ENCODE measurements around the gene ST3GAL3. TPM values are rescaled to one million over a fixed set of nuclear protein-coding genes. Genes with fewer than 3 reads are reported as not detected.

ST3GAL3 gene
- total and polyA plus RNA-seq, 3 experiments from 2014 or later = 9.7 to 10.1 (median 9.7) TPM

DNA sequence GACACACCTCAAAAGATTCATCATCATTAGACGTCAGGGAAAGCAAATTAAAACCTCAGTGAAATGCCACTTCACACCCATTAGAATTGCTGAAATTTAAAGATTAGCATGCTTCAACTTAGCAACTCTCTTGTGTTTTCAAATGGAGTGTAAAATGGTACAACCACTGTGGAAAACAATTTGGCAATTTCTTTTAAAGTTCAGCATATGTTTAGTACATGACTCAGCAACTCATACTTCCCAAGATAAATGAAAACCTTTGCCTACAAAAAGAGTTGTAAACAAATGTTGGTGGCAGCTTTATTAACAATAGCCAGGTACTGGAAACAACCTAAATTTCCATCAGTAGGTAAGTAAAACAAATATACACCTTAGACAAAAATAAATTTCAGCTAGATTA, 42.7 kb downstream of the ST3GAL3 start:
- no peak overlapping the region for H3K27ac ChIP-seq (ENCODE audit: low read depth, low read length)
- no peaks in the 10 kb centered on the region for H3K9me3 Mint-ChIP-seq
- DNase-seq = no peak
- no peaks in the 10 kb centered on the region for H3K27me3 Mint-ChIP-seq
- no peaks in the 10 kb centered on the region for H3K27me3 ChIP-seq (ENCODE audit: insufficient read depth, low read length, poor library complexity, severe bottlenecking)
- H3K4me1 ChIP-seq (ENCODE audit: insufficient read depth, low read length) = no peaks in the 10 kb centered on the region
- POLR2A ChIA-PET = no interaction called here
- H3K4me1 Mint-ChIP-seq = no peaks in the 10 kb centered on the region
- H3K4me3 ChIP-seq (ENCODE audit: low read length) = no peak overlapping the region
- CTCF ChIA-PET = interaction anchor here (1.2 kb wide), 1 partner anchor 185 kb away, joined by 5 read pairs; no protein-coding TSS in a partner anchor
- H3K36me3 Mint-ChIP-seq = peaks cover 1 to 22% (median 6%) of the 10 kb centered on the region in 3 donors
- H3K36me3 ChIP-seq (ENCODE audit: insufficient read depth, low read length) = no peaks in the 10 kb centered on the region
- no peaks in the 10 kb centered on the region for H3K9me3 ChIP-seq (ENCODE audit: low read length)
- no peak overlapping the region for H3K4me3 Mint-ChIP-seq
- H3K27ac Mint-ChIP-seq = no peak overlapping the region

DNA sequence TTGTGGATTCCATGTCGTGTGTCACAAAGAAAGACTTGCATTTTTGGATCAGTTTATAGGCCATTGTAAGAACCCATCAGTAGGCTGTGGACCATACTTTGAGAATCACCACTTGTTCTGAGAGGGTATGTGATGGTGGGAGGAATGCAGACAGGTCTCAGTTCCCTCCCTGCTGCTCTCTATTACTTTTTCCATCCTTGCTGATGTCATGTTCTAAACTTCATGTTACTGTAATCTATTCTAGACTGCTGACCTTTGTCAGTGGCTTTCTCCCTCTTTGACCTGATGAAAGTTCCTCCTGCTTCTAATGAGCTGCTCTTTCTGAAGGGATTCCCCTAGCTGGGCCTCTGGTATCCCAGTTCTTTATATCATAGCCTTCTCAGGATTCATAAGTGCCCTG, 46.1 kb downstream of the ST3GAL3 start:
- POLR2A ChIA-PET = no interaction called here
- peak overlapping the region in 2 of 8 donors; percentile 17 to 37 for H3K27ac Mint-ChIP-seq

DNA sequence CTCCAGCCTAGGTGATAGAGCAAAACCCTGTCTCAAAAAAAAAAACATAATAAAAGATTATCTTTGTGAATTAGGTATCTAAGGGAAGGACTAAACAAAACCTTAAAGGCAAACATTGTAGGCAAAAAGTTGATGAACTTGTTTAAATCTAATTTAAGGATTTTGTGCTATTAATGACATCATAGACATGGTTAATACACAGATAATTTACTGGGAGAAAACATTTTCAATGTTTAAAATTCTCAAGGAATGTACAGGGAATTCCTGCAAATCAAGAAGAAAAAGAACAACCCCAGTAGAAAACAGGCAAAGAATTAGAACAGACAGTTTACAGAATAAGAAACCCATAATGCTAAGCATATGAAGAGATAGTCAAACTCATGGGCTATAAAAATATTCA, 47.6 kb downstream of the ST3GAL3 start:
- H3K27ac ChIP-seq (ENCODE audit: low read depth, low read length) = no peak overlapping the region
- Mint-ChIP-seq H3K27me3 (no peaks in the 10 kb centered on the region), H3K4me3 (no peak overlapping the region), H3K4me1 (no peaks in the 10 kb centered on the region), H3K36me3 (peaks cover 0 to 16% (median 5%) of the 10 kb centered on the region in 3 donors), H3K9me3 (no peaks in the 10 kb centered on the region), H3K27ac (no peak overlapping the region)
- H3K36me3 ChIP-seq (ENCODE audit: insufficient read depth, low read length) = no peaks in the 10 kb centered on the region
- no peaks in the 10 kb centered on the region for H3K4me1 ChIP-seq (ENCODE audit: insufficient read depth, low read length)
- no peak overlapping the region for H3K4me3 ChIP-seq (ENCODE audit: low read length)
- H3K27me3 ChIP-seq (ENCODE audit: insufficient read depth, low read length, poor library complexity, severe bottlenecking) = no peaks in the 10 kb centered on the region
- CTCF ChIA-PET = no interaction called here
- H3K9me3 ChIP-seq (ENCODE audit: low read length) = no peaks in the 10 kb centered on the region
- no peak for DNase-seq
- POLR2A ChIA-PET = no interaction called here

More for the DNA sequence above, 46.1 kb downstream of the ST3GAL3 start:
- H3K36me3 Mint-ChIP-seq = peaks cover 0 to 17% (median 4%) of the 10 kb centered on the region in 3 donors
- H3K36me3 ChIP-seq (ENCODE audit: insufficient read depth, low read length) = no peaks in the 10 kb centered on the region
- H3K9me3 Mint-ChIP-seq = no peaks in the 10 kb centered on the region
- no peaks in the 10 kb centered on the region for H3K9me3 ChIP-seq (ENCODE audit: low read length)
- H3K27ac ChIP-seq (ENCODE audit: low read depth, low read length) = no peak overlapping the region
- no peak overlapping the region for H3K4me3 Mint-ChIP-seq
- no peaks in the 10 kb centered on the region for H3K4me1 ChIP-seq (ENCODE audit: insufficient read depth, low read length)
- no peaks in the 10 kb centered on the region for H3K4me1 Mint-ChIP-seq
- no peak for DNase-seq
- H3K4me3 ChIP-seq (ENCODE audit: low read length) = no peak overlapping the region
- H3K27me3 ChIP-seq (ENCODE audit: insufficient read depth, low read length, poor library complexity, severe bottlenecking) = no peaks in the 10 kb centered on the region
- CTCF ChIA-PET = no interaction called here
- no peaks in the 10 kb centered on the region for H3K27me3 Mint-ChIP-seq

DNA sequence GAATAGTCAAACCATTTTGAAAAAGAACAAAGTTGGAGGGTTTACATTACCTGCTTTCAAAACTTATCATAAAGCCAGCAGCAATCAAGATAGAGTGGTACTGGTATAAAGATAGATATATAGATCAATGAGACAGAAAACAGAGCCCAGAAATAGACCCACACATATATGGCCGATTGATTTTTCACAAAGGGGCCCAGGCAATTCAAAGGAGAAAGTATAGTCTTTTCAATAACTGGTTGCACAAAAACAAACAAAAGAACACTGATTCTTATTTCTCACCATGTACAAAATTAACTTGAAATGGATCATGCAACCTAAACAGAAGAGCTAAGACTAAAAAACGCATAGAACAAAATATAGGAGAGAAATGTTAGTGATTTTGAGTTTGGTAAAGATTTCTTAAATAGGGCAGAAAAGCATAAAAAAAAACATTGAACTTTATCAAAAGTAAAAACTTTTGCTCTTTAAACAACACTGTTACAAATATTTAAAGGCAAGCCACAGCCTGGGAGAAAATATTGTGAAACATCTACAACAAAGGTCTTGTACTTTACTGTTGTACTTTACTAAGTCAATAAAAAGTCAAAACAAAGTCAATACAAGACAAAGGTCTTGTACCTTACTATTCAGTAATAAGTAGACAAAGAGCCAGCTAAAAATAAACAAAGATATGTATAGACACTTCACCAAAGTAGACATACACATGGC, 50.2 kb downstream of the ST3GAL3 start:
- Mint-ChIP-seq H3K9me3 (no peaks in the 10 kb centered on the region), H3K27me3 (no peaks in the 10 kb centered on the region), H3K36me3 (peaks cover 0 to 12% (median 7%) of the 10 kb centered on the region in 3 donors), H3K27ac (no peak overlapping the region), H3K4me1 (no peaks in the 10 kb centered on the region), H3K4me3 (no peak overlapping the region)
- CTCF ChIA-PET = no interaction called here
- DNase-seq = no peak
- no peaks in the 10 kb centered on the region for H3K36me3 ChIP-seq (ENCODE audit: insufficient read depth, low read length)
- POLR2A ChIA-PET = no interaction called here
- no peaks in the 10 kb centered on the region for H3K9me3 ChIP-seq (ENCODE audit: low read length)
- no peaks in the 10 kb centered on the region for H3K4me1 ChIP-seq (ENCODE audit: insufficient read depth, low read length)
- H3K4me3 ChIP-seq (ENCODE audit: low read length) = no peak overlapping the region
- no peak overlapping the region for H3K27ac ChIP-seq (ENCODE audit: low read depth, low read length)
- no peaks in the 10 kb centered on the region for H3K27me3 ChIP-seq (ENCODE audit: insufficient read depth, low read length, poor library complexity, severe bottlenecking)

DNA sequence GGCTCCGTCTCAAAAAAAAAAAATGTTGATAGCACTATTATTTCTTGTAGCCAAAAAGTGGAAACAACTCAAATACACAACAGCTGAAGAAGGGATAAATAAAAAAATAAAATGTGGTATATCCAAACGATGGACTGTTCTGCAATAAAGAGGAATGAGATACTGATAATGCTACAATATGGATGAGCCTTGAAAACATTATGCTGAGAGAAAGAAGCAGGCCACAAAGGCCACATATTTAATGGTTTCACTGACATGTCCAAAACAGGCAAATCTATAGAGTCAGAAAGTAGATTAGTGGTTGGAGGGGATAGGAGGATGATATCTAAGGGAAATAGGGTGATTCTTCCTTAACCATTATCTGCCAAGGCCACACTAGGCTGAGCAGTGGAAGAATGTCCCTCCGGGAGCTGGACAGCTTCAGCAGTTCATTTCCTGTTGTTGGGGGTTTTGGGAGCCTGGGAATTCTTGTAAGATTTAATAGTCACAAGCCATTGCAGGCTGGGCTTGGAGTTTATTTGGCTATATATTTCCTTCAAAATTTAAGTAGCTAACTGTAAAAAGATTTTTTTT, 53.5 kb downstream of the ST3GAL3 start:
- no peak overlapping the region for H3K27ac ChIP-seq (ENCODE audit: low read depth, low read length)
- no peak overlapping the region for H3K4me3 Mint-ChIP-seq
- H3K27me3 ChIP-seq (ENCODE audit: insufficient read depth, low read length, poor library complexity, severe bottlenecking) = no peaks in the 10 kb centered on the region
- no peaks in the 10 kb centered on the region for H3K4me1 ChIP-seq (ENCODE audit: insufficient read depth, low read length)
- no peak for DNase-seq
- ChIA-PET CTCF (no interaction called here), POLR2A (no interaction called here)
- no peaks in the 10 kb centered on the region for H3K9me3 Mint-ChIP-seq
- H3K27me3 Mint-ChIP-seq = no peaks in the 10 kb centered on the region
- no peaks in the 10 kb centered on the region for H3K9me3 ChIP-seq (ENCODE audit: low read length)
- H3K36me3 ChIP-seq (ENCODE audit: insufficient read depth, low read length) = no peaks in the 10 kb centered on the region
- H3K4me3 ChIP-seq (ENCODE audit: low read length) = no peak overlapping the region
- H3K27ac Mint-ChIP-seq = peak overlapping the region in 1 of 8 donors; percentile 45
- H3K4me1 Mint-ChIP-seq = peaks cover 4 to 7% (median 6%) of the 10 kb centered on the region in 3 donors
- H3K36me3 Mint-ChIP-seq = peaks cover 0 to 4% (median 3%) of the 10 kb centered on the region in 3 donors

DNA sequence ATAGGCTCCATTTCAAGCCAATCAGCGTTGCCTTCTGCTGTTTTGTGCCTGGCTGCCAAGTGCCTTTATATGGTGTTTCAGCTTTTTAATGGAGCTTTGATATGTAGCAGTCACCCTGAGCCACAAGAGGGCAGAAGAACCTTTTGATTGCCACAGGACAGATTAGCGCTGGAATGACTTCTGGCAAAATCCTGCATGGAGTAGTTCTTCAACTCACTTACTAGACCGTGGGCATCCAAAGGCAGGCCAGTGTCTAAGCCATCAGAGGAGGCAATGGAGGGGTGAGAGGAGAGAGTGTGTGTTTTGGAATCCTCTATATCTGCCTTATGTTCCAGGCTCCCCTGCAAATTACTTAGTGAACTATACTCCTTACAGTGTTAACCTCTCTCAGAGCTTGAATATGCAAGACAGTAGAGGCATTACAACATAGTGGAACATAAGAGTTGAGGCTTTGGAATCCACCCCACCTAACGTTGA, 56.2 kb downstream of the ST3GAL3 start:
- Mint-ChIP-seq H3K4me1 (peaks cover 4 to 7% (median 6%) of the 10 kb centered on the region in 3 donors), H3K27ac (no peak overlapping the region), H3K27me3 (no peaks in the 10 kb centered on the region), H3K36me3 (peaks cover 0 to 3% (median 0%) of the 10 kb centered on the region in 3 donors), H3K4me3 (no peak overlapping the region), H3K9me3 (no peaks in the 10 kb centered on the region)
- ChIA-PET CTCF (interaction anchor here (0.7 to 5.3 kb wide), 9 partner anchors 21 to 284 kb away, joined by 3 to 45 read pairs (median 3); partner anchors contain the start of genes ARTN and IPO13), POLR2A (no interaction called here)
- H3K36me3 ChIP-seq (ENCODE audit: insufficient read depth, low read length) = no peaks in the 10 kb centered on the region
- no peaks in the 10 kb centered on the region for H3K9me3 ChIP-seq (ENCODE audit: low read length)
- no peaks in the 10 kb centered on the region for H3K27me3 ChIP-seq (ENCODE audit: insufficient read depth, low read length, poor library complexity, severe bottlenecking)
- DNase-seq = peak; percentile 7 to 51 (median 27)
- H3K4me1 ChIP-seq (ENCODE audit: insufficient read depth, low read length) = no peaks in the 10 kb centered on the region
- H3K27ac ChIP-seq (ENCODE audit: low read depth, low read length) = no peak overlapping the region
- H3K4me3 ChIP-seq (ENCODE audit: low read length) = no peak overlapping the region

DNA sequence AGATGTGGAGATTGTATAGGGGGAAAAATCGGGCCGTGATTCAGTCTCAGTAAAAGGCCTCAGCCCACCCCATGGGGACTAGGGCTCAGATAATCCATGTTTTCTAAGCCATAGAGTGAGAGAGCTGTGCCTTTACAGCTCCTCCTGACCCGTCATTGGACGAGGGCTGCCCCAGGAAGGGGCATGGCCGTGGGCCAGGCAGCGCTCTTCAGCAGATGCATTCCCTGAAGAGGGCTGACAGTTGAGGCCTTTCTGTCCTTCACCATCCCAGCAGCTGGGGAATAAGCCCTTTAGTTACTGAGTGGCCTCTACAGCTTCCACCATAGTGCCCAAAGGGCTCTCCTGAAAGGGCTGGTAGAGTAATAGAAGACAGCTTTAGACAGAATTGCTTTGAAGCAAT, 57.2 kb downstream of the ST3GAL3 start:
- Mint-ChIP-seq H3K27me3 (no peaks in the 10 kb centered on the region), H3K36me3 (peaks cover 0 to 2% (median 0%) of the 10 kb centered on the region in 3 donors), H3K4me3 (no peak overlapping the region), H3K4me1 (peaks cover 4 to 7% (median 6%) of the 10 kb centered on the region in 3 donors), H3K9me3 (no peaks in the 10 kb centered on the region), H3K27ac (peak overlapping the region in 1 of 8 donors; percentile 18)
- H3K9me3 ChIP-seq (ENCODE audit: low read length) = no peaks in the 10 kb centered on the region
- no peaks in the 10 kb centered on the region for H3K4me1 ChIP-seq (ENCODE audit: insufficient read depth, low read length)
- H3K27ac ChIP-seq (ENCODE audit: low read depth, low read length) = no peak overlapping the region
- H3K4me3 ChIP-seq (ENCODE audit: low read length) = no peak overlapping the region
- DNase-seq = no peak
- POLR2A ChIA-PET = no interaction called here
- H3K36me3 ChIP-seq (ENCODE audit: insufficient read depth, low read length) = no peaks in the 10 kb centered on the region
- no peaks in the 10 kb centered on the region for H3K27me3 ChIP-seq (ENCODE audit: insufficient read depth, low read length, poor library complexity, severe bottlenecking)
- CTCF ChIA-PET = interaction anchor here (1.5 to 5.3 kb wide), 4 partner anchors 20 to 284 kb away, joined by 3 to 45 read pairs (median 4); partner anchors contain the start of gene ARTN

DNA sequence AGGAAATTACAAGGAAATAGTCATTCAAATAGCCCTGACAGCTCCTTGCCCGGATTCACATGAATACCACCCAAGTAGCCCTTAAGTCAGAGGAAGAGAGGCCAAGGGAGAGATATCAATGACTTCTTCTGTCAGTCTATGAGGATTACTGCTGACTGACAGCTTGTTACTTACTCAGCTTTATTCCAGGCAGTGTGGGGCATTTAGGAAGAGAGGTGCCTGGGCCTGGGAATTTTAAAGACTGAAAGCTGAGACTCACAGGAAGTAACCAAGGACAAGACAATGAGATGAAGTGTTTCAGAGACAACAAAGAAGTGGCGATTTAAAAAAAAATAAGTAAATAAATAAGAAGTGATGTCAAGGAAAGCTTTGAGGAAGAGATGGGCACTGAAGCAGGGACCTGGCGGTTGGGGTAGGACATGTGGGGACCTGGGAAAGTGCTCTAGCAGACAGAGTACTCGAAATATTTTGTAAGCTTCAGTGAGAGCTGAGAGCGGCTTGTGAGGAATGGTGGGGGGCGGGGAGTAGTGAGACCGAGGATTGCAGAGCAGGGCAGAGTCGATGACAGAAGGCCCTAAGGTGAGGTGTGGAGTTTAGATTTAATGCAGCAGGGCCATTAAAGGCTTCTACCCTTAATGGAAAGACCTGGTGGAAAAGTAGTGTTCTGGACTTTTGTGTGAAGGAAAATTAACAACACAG, 58.9 kb downstream of the ST3GAL3 start:
- Histone ChIP-seq H3K4me3 (ENCODE audit: low read length) (no peak overlapping the region), H3K9me3 (ENCODE audit: low read length) (no peaks in the 10 kb centered on the region), H3K27ac (ENCODE audit: low read depth, low read length) (no peak overlapping the region), H3K27me3 (ENCODE audit: insufficient read depth, low read length, poor library complexity, severe bottlenecking) (no peaks in the 10 kb centered on the region), H3K36me3 (ENCODE audit: insufficient read depth, low read length) (no peaks in the 10 kb centered on the region), H3K4me1 (ENCODE audit: insufficient read depth, low read length) (no peaks in the 10 kb centered on the region)
- CTCF ChIA-PET = interaction anchor here (1.5 to 5.3 kb wide), 3 partner anchors 168 to 282 kb away, joined by 3 to 45 read pairs (median 4); partner anchors contain the start of gene ARTN
- no peak overlapping the region for H3K4me3 Mint-ChIP-seq
- DNase-seq = no peak
- H3K27me3 Mint-ChIP-seq = no peaks in the 10 kb centered on the region
- peaks cover 0 to 3% (median 2%) of the 10 kb centered on the region in 3 donors for H3K36me3 Mint-ChIP-seq
- POLR2A ChIA-PET = no interaction called here
- H3K9me3 Mint-ChIP-seq = no peaks in the 10 kb centered on the region
- peaks cover 4 to 11% (median 6%) of the 10 kb centered on the region in 3 donors for H3K4me1 Mint-ChIP-seq
- no peak overlapping the region for H3K27ac Mint-ChIP-seq
